Measurements from ENCODE around the gene TCOF1.

Gene TCOF1

DNA sequence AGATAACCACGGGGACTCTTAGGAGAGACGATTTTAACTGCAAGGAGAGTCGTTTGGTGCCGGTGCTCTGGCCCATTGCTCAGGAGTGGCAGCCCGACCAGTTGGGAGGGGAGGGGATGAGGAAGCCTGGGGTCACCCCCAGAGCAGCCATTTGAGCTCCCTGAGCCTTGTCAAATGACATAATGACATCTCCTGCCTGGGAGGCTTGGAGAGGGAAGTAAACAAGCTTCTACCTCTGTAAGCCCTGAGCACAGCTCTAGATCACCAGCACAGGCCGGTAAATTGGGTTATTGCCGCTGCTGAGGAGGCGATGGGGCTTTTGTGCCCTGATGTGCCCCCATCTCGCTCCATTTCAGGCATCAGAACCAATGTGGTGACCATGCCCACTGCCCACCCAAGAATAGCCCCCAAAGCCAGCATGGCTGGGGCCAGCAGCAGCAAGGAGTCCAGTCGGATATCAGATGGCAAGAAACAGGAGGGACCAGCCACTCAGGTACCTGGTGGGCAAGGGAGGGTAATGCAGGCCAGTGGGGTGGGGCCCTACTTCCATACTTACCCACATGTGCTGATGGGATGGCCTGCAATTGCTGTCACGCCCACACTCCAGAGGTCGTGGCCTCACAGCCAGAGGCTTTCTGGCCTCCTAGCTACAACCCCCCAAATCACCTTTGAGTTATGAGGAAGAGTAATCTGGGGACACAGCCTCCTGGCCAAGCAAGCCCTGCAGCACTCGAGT is 32.2 kb downstream of the TCOF1 start:
- no peak for DNase-seq (ENCODE audit: low read depth in 2 of 2)

DNA sequence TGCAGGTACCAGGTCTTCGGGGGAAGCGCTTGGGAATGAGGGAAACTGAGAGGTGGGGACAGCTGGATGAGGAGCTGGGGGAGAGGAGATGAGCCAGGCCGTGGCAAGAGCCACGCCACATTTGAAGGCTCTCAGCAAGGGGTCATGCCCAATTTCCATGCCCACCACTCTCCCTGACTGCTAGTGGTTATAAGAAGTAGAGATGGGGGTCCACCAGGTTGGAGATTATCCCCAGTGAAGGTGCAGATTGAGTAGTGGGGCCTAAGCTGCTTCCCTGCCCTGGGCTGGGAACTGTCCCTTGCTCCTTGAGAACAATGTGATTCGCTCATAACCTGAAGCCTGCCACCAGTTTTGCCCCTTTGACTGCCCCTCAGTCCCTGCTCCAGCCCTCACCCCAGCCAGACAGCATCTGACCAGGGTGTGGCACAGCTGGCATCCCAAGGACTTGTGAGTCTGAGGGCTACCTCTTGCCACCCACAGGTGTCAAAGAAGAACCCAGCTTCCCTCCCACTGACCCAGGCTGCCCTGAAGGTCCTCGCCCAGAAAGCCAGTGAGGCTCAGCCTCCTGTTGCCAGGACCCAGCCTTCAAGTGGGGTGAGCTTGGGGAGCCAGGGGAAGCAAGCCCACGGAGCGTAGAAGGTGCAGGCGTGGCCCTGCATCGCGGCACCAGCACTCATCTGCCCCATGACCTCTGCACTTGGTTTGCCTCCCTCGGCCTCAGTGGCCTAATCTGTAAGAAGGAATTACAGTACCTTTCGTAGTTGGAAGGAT is 33.8 kb downstream of the TCOF1 start:
- DNase-seq (ENCODE audit: low read depth in 2 of 2): no peak

DNA sequence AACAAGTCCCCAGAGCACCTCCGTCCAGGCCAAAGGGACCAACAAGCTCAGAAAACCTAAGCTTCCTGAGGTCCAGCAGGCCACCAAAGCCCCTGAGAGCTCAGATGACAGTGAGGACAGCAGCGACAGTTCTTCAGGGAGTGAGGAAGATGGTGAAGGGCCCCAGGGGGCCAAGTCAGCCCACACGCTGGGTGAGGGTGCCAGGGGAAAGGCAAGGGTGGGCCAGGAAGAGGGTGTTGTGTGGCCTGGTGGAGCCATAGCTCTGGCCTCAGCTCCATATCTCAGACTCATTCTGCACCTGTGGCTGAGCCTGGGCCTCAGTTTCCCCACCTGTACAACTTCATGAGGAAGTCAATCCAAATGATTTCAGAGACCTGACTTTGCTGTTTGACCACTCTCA is 34.5 kb downstream of the TCOF1 start:
- no peak for DNase-seq (ENCODE audit: low read depth in 2 of 2)

DNA sequence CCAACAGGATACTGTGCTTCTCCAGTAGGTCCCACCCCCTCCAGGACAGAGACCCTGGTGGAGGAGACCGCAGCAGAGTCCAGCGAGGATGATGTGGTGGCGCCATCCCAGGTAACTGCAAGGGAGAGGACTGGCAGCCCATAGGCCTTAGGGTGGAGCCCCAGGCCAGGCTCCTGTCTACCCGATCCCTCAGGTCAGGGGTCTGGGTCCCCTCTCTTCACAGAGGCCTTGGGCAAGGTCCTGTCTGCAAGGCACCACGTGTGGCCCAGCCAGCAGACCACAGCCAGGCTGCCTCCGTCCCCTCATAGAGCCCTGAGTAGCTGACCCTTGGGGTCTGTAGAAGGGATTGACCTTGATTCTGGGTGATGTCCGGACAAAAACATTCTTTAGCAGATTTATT is 35.2 kb downstream of the TCOF1 start:
- no peak for DNase-seq (ENCODE audit: low read depth in 2 of 2)

DNA sequence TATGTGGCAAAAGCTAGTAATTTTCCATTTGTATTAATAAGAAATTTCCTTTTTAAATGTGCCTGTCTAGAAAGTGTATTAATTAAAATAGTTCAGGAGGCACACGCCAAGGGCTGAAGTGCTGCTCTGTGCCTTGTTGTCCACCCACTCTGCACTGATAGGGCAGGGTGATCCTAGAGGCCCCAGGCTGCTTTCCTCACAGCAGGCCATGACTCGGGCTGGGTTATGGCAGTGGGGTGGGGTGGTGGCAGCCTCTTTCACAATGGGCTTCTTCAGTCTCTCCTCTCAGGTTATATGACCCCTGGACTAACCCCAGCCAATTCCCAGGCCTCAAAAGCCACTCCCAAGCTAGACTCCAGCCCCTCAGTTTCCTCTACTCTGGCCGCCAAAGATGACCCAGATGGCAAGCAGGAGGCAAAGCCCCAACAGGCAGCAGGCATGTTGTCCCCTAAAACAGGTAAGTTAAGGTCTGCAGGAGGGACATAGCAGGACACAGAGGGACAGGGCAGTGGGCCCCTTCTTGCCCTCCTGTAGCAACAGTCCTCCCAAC is 35.7 kb downstream of the TCOF1 start:
- no peak for DNase-seq (ENCODE audit: low read depth in 2 of 2)

DNA sequence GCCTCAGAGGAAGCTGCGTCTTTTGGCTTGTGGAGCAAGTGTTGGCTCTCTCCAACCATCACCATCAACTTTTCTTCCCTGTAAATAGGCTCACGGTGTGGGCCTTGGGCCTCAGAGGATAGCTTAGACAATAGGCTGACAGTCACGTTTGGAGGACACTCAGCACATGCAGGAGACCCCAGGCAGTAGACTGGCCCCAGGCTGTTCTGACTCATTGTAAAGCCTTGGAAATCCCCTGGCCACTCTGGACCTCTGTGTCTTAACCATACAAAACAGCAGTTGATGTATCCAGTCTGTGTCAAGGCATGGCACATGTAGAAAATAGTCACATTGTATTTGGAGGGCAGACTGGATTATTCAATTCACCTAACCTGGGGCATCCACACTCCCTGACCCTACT is 36.6 kb downstream of the TCOF1 start:
- no peak for DNase-seq (ENCODE audit: low read depth in 2 of 2)

DNA sequence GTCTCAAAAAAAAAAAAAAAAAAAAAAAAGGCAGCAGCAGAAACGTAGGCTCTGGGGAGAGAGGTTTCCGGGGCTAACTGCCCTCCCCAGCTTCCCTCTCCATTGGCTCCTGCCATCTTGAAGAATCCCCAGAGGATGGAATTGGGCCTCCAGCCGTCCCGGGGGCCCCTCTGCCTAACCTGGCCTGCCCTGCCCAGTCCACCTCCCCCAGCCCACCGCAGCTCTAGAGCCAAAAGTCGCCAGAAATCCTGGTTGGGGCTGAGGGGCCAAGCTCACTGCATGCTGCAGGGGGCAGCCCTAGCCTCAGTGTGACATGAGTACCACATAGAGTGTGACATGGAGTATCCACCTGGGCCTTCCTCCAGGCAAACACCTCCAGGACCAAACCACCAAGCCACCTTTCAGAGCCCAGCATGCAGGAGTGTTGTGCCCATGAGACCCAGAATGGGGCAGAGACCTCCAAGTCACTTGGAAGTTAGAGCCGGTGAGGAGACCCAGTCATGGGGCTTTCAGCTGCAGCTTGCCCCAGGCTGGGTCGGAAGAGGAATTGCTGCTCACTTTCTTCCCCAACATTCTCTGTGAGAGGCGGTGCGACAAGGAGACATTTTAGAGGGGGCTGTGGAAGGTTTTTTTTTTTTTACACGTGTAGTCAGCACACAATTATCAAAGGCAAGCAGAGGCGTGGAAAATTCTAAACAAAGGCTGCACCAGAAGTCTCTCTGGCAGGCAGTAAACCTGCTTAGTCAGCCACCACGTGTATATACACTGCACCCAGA is 37.6 kb downstream of the TCOF1 start:
- no peak for DNase-seq (ENCODE audit: low read depth in 2 of 2)

DNA sequence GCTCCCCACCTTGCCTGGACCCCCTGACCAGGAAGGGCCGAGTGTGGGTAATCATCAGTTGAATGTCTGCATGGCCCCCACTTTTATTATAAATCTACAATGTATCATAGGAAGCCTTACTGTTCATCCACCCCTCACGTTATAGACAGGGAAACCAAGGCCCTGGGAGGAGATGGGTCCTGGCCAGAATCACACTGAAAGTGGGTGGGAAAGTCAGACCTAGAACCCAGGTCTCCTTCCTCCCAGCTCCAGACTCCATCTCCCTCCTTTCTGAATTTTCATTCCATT is 38.1 kb downstream of the TCOF1 start:
- DNase-seq (ENCODE audit: low read depth in 2 of 2): no peak

DNA sequence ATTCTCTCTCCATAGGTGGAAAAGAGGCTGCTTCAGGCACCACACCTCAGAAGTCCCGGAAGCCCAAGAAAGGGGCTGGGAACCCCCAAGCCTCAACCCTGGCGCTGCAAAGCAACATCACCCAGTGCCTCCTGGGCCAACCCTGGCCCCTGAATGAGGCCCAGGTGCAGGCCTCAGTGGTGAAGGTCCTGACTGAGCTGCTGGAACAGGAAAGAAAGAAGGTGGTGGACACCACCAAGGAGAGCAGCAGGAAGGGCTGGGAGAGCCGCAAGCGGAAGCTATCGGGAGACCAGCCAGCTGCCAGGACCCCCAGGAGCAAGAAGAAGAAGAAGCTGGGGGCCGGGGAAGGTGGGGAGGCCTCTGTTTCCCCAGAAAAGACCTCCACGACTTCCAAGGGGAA is 38.8 kb downstream of the TCOF1 start:
- no peak for DNase-seq (ENCODE audit: low read depth in 2 of 2)

DNA sequence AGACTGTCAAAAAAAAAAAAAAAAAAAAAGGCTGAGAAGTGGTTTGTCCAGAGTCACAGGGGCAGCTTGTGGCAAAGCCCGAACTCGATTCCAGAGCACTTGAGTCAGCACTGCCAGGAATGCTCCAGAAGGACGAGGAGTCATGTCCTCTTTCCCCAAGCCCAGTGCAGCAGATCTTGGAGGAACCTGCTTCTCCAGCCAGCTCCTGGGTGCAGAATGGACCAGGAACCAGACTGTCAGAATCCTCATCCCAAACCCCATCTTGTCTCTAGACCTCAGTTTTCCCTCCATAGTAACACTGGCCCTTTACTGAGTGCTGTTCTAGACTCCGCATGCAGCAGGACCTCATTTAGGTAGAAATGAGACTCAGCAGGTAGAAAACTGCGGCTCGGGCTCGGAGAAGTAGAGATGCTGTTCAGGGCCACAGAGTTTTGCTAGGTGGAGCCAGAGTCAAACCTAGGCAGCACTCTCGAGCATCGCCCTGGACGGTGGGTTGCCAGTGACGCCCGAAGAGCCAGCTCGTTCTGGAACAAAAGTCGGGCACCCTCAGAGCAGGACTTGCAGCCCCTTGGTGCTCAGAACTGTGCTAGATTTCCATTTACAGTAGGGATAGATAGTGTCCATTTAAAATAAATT is 39.8 kb downstream of the TCOF1 start:
- DNase-seq (ENCODE audit: low read depth in 2 of 2): no peak

DNA sequence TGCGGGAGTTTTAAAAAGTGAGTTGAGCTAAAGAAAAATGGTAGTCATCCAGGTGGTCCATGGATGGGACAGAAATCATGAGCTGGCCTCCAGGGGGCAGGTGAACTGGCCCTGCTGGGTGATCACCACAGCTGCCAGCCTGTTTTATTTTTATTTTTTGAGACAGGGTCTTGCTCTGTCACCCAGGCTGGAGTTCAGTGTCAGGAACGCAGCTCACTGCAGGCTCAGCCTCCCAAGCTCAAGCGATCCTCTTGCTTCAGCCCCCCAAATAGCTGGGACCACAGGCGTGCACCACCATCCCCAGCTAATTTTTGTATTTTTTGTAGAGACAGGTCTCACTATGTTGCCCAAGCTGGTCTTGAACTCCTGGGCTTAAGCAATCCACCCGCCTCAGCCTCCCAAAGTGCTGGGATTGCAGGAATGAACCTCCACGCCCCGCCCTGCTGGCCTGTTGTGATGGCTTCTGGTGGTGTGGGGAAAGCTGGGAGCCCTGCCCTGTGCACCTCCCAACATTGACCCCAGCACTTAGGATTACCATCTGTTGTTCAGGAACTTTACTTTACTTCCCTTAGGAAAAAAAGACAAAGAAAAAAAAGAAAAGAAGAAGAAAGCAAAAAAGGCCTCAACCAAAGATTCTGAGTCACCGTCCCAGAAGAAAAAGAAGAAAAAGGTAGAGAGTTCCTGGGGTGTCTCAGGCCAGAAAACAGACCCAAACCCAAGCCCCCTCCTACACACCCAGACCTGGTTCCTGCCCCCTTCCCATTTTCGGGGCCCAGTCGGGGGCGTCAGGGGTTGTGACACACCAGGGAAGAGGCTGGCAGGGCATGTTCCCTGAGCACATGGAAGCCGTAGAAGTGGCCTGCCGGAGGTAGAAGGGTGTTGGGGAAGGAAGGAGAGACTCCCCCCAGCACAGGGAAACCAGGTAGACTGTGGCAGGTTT is 40.6 kb downstream of the TCOF1 start:
- no peak for DNase-seq (ENCODE audit: low read depth in 2 of 2)

DNA sequence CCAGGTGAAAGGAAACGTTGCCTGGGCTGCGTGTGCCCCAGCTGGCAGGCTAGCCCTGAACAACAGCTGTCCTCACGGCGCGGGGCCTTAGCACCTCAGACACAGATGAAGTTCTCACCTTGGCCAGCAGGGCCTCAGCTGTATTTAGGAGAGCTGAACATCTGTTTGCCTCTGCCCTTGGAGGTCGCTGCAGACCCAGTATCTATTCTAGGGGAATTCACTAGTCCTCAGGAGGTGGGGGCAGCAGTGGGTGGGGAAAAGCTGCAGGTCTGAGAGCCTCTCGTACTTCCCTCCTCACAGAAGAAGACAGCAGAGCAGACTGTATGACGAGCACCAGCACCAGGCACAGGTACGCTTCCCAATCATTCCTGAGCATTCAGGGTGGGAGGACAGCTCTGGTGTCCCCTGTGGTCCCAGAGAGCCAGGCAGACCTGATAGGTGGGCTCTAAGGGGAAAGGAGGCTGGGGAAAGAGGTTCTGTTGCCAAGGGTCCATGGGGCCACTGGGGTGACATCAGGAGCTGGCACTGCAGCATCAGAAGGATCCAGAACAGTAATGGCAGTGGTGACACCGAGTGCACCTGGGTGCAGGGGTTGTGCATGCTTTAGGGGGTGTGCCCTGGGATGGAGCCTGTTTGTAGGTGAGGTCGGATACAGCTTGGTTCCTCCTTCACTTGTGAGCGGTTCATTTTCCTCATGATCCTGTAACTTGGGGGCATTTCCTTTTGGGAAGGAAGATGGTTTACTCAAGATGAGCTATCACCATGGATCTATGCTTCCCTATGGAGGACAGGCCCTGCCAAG is 41.4 kb downstream of the TCOF1 start:
- no peak for DNase-seq (ENCODE audit: low read depth in 2 of 2)

DNA sequence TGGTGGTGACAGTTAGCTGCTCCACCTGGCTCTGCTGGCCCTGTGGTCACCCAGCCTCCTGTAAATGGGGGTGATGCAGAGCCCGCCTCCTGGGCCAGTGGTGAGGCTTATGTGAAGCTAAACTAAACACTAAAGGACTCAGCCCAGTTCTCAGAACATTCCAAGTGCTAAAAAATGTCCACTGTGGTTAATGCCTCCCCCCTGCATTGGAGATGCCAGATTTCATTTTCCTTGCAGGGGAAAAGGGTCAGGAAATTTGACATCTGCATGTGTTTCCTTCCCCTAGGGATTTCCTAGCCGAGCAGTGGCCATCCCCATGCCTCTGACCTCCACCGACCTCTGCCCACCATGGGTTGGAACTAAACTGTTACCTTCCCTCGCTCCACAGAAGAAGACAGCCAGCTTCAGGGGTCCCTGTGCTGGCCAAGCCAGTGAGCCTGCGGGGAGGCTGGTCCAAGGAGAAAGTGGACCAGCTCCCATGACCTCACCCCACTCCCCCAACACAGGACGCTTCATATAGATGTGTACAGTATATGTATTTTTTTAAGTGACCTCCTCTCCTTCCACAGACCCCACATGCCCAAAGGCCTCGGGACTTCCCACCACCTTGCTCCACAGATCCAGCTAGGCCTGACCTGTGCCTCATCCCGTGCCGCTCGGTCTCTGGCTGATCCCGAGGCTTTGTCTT is 42.2 kb downstream of the TCOF1 start:
- DNase-seq (ENCODE audit: low read depth in 2 of 2): no peak

DNA sequence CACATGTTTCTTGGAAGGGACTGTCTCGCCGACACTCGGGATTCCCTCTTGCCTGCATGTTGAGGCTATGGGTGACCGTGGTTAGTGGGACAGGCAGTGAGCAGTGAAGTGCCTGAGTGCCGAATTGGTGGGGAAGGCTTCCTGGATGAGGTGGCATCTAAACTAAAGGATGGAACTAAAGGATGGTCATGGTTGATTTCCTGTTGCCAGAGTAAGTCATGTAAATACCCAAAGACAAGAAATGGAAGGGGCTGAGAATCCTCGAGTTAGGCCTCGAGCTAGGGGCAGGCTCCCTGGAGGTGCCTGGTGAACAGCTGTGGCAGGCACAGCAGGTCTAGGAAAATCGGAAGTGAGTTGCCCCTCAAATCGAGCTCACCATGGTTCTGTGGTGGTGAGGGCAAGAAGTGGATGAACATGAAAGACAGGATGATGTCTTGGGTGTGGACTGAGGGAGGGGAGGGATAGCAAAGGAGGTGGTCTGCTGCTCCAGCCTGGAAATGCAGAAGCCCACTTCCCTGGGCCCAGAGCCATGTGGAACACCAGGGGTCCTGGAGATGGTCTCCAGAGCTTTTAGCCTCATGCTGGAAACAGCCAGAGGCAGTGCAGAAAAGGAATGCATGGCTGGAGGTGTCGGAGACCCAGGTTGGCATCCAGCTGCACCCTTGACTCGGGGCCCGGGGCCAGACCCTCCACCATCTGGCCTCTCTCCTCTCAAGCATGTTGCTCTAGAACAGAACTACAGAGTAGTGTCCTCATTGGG is 43.0 kb downstream of the TCOF1 start:
- DNase-seq (ENCODE audit: low read depth in 2 of 2): no peak

DNA sequence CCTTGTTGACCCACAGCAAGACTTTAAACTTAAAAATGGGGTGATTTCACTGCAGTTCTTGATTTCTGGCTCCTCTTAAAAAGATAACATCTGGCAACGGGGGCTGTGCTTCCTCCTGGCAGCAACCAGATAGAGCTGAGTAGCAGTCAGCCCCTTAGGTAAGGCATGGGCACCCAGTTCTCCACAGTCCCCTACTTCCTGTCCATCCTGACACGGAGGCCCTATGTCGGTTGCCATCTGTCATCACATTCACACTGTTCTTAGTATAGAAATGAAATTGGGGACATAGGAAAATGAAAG is 43.5 kb downstream of the TCOF1 start:
- no peak for DNase-seq (ENCODE audit: low read depth in 2 of 2)

DNA sequence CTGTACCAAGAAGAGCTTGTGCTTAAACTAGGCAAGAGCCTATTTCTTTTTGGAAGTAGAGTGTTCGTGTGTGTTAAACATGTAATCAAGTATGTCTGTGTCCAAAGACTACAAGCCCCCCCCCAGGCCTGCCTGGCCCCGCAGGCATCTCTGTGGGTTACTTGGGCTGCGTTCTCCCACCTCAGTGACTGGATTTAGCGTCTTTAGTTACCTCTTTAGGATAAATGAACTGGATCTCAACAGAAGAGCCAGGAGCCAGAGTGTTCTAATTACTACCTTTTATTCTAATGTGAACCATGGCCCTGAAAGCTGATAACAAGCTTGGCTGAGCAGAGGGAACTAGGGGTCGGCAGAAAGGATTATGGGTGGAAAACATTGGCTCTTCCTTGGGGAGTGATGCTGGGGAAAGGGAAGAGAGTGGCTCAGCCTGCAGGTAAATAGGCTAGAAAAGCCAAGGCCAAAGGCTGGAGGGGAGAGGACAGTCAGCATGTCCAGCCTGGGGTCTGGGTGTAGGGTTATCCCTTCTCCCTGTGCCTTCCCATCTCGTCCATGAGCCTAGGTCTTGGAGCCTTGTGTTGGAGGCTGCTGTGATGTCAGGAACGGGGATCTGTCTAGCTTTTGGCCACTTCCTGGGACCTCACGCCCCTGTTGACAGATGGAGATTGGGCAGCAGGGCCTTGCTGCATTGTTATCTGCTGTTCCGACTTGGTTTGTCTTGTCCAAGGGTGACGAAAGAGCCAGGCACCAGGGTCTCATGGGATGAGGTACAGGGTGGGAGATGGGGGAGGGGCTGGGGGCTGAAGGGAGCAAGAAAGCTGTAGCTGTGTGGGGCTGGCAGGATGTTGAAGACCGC is 44.1 kb downstream of the TCOF1 start:
- DNase-seq (ENCODE audit: low read depth in 2 of 2): no peak

DNA sequence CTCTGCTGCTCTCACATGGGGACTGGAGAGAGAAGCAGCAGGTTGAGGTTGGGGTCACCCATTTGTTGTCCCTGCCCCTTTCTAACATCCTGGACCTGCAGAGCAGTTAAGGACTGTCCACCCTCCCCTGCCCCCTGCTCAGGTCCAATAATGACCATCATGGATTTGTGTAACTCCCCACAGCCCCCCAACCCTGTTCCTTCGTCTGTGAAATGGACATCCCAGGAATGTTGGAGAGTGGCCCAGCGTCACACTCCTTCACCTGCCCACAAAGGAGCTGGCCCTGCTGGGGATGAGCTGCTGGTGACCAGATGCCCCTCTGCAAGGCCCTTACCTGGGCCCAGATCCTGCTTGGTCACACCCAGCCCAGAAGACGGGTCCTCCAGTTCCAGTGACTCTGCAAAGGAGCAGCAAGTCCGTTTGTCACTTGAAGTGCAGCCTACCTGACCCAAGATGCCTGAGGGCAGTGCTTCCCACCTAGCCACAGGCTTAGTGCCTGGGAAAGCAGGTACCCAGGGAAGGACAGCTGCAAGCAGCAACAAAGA is 44.8 kb downstream of the TCOF1 start:
- DNase-seq (ENCODE audit: low read depth in 2 of 2): no peak

DNA sequence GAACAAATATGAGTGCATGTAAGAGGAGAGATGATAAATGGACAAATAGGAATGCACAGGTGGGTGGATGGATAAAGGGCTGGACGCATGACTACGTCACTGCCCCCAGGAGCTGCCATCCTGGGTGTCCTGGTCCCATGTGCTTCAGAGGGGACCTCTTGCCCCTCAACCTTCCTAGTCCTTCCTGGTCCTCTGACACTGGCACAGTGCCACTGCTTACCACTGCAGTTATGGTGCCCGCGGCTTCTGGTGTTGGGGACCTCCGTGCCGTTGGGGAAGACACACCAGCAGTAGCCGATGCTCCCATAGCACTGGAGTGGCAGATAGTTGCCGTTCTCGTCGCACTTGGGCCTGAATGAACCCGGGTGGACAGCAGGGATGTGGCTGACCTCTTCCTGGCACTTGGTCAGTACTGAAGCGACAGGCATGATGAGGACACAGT is 45.4 kb downstream of the TCOF1 start:
- no peak for DNase-seq (ENCODE audit: low read depth in 2 of 2)

Measured in fibroblast of skin of left quadriceps (primary cell).